SU-DHL-6 (cell line): ENCODE results near the gene BHLHA9.

ENCODE experiments used
- H2AFZ ChIP-seq: fragments of 200-600 bp; sonication (generic); 2 replicates; pipeline ENCODE4 v1.6.1; 2014; ENCODE audit warnings: low read depth, mild to moderate bottlenecking, moderate library complexity, mixed read lengths, antibody characterized with exemption, low read length; ENCODE audit not compliant: severe bottlenecking
- H3F3A ChIP-seq: fragments of 200-600 bp; shearing (Covaris generic); 2 replicates; pipeline ENCODE4 v1.6.0; 2016; ENCODE audit warnings: antibody characterized with exemption, mild to moderate bottlenecking; ENCODE audit not compliant: insufficient read depth
- H3K27ac ChIP-seq: fragments of 200-600 bp; sonication (generic); 2 replicates; pipeline ENCODE4 v1.5.1; 2016; ENCODE audit warnings: low read depth, mild to moderate bottlenecking, low read length, moderate library complexity, mixed read lengths
- H3K27me3 ChIP-seq: fragments of 200-600 bp; sonication (generic), shearing (Covaris generic); 2 replicates; pipeline ENCODE4 v1.6.0; 2014; ENCODE audit warnings: mild to moderate bottlenecking, low read length
- H3K36me3 ChIP-seq: fragments of 200-600 bp; sonication (generic); 2 replicates; pipeline ENCODE4 v1.6.1; 2014; ENCODE audit warnings: mild to moderate bottlenecking, low read length, mixed read lengths
- H3K4me2 ChIP-seq: fragments of 300-600, 200-600 bp; shearing (Covaris generic), sonication (generic); 2 replicates; pipeline ENCODE4 v1.6.0; 2014; ENCODE audit warnings: low read length, low read depth, mild to moderate bottlenecking; ENCODE audit not compliant: poor library complexity, severe bottlenecking
- H3K4me3 ChIP-seq: fragments of 200-600 bp; sonication (generic); 2 replicates; pipeline ENCODE4 v1.5.1; 2014; ENCODE audit warnings: antibody characterized with exemption, low read length, mild to moderate bottlenecking, mixed read lengths; ENCODE audit not compliant: insufficient read depth, poor library complexity, severe bottlenecking
- H3K79me2 ChIP-seq: fragments of 200-600 bp; sonication (generic); 2 replicates; pipeline ENCODE4 v1.6.1; 2014; ENCODE audit warnings: mild to moderate bottlenecking, low read length, moderate library complexity; ENCODE audit not compliant: insufficient read depth
- H3K9ac ChIP-seq: fragments of 200-600 bp; sonication (generic); 2 replicates; pipeline ENCODE4 v1.7.0; 2014; ENCODE audit warnings: mild to moderate bottlenecking, low read length
- H3K9me2 ChIP-seq: fragments of 200-600 bp; sonication (generic); replicated peaks from 2 replicates; pipeline ENCODE4 v1.6.1; 2014; ENCODE audit warnings: low read length; ENCODE audit not compliant: insufficient read depth
- H3K9me3 ChIP-seq: fragments of 200-600 bp; sonication (generic); 2 replicates; pipeline ENCODE4 v1.6.1; 2014; ENCODE audit warnings: low read length, mixed read lengths; ENCODE audit not compliant: insufficient read depth
- H4K20me1 ChIP-seq: fragments of 200-600 bp; sonication (generic); 2 replicates; pipeline ENCODE4 v1.6.1; 2014; ENCODE audit warnings: low read depth, mild to moderate bottlenecking, antibody characterized with exemption, low read length, moderate library complexity, mixed read lengths
- EZH2phosphoT487 ChIP-seq: fragments of 200-600 bp; sonication (generic), shearing (Covaris generic); conservative IDR thresholded peaks from 2 replicates; pipeline ENCODE4 v1.6.1; 2018; ENCODE audit warnings: mild to moderate bottlenecking, antibody characterized with exemption, low read length, moderate library complexity, mixed read lengths
- TF ChIP-seq, protein P1 (sequence below): fragments of 200-600 bp; sonication (generic); IDR thresholded peaks from one replicate; pipeline ENCODE4 v1.5.1; 2017; ENCODE audit warnings: antibody characterized with exemption, mild to moderate bottlenecking, low read length, moderate library complexity; ENCODE audit not compliant: insufficient read depth, poor library complexity, severe bottlenecking

The BHLHA9 gene

GRCh38 chr17:1223662-1224061 lies 46.6 kb upstream of the BHLHA9 start:
- no peaks in the 10 kb centered on the region for H3K9me3 ChIP-seq
- TF ChIP-seq EZH2phosphoT487, result no peak
- TF ChIP-seq, protein P1, sequence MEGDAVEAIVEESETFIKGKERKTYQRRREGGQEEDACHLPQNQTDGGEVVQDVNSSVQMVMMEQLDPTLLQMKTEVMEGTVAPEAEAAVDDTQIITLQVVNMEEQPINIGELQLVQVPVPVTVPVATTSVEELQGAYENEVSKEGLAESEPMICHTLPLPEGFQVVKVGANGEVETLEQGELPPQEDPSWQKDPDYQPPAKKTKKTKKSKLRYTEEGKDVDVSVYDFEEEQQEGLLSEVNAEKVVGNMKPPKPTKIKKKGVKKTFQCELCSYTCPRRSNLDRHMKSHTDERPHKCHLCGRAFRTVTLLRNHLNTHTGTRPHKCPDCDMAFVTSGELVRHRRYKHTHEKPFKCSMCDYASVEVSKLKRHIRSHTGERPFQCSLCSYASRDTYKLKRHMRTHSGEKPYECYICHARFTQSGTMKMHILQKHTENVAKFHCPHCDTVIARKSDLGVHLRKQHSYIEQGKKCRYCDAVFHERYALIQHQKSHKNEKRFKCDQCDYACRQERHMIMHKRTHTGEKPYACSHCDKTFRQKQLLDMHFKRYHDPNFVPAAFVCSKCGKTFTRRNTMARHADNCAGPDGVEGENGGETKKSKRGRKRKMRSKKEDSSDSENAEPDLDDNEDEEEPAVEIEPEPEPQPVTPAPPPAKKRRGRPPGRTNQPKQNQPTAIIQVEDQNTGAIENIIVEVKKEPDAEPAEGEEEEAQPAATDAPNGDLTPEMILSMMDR, result no peak
- no peaks in the 10 kb centered on the region for H3K9me2 ChIP-seq
- H3K27me3 ChIP-seq, result no peaks in the 10 kb centered on the region
- peaks cover 17% of the 10 kb centered on the region; the same call in 1 of the 2 replicates for H3F3A ChIP-seq
- H3K4me3 ChIP-seq, result no peak overlapping the region
- H3K36me3 ChIP-seq, result peaks cover 7% of the 10 kb centered on the region; the same call in 1 of the 2 replicates
- H3K9ac ChIP-seq, result no peak overlapping the region
- no peak overlapping the region for H3K4me2 ChIP-seq
- peaks cover 83% of the 10 kb centered on the region for H3K79me2 ChIP-seq
- H4K20me1 ChIP-seq, result peaks cover 20% of the 10 kb centered on the region
- no peak overlapping the region for H2AFZ ChIP-seq
- no peak overlapping the region for H3K27ac ChIP-seq

- no peak overlapping the region for H3K27ac ChIP-seq
- H3K36me3 ChIP-seq, result peaks cover 7% of the 10 kb centered on the region; the same call in 1 of the 2 replicates
- H3K27me3 ChIP-seq, result no peaks in the 10 kb centered on the region
- H3F3A ChIP-seq, result peaks cover 16% of the 10 kb centered on the region; the same call in 1 of the 2 replicates
- H3K9me2 ChIP-seq, result no peaks in the 10 kb centered on the region
- H3K9ac ChIP-seq, result no peak overlapping the region
- no peak overlapping the region for H3K4me2 ChIP-seq
- H3K9me3 ChIP-seq, result no peaks in the 10 kb centered on the region
- H3K4me3 ChIP-seq, result no peak overlapping the region
- peaks cover 20% of the 10 kb centered on the region for H4K20me1 ChIP-seq
- no peak overlapping the region for H2AFZ ChIP-seq
- H3K79me2 ChIP-seq, result peaks cover 76% of the 10 kb centered on the region
- TF ChIP-seq, protein P1, result no peak
- TF ChIP-seq EZH2phosphoT487, result no peak
These were observed 45.9 kb upstream of the BHLHA9 start for GRCh38 chr17:1224330-1224729.

- Histone ChIP-seq H3K4me2 (peak overlapping the region; percentile 70), H3K4me3 (no peak overlapping the region), H3F3A (peaks cover 7% of the 10 kb centered on the region; the same call in 1 of the 2 replicates), H3K27ac (no peak overlapping the region), H3K36me3 (peaks cover 7% of the 10 kb centered on the region; the same call in 1 of the 2 replicates), H3K9ac (no peak overlapping the region), H3K27me3 (no peaks in the 10 kb centered on the region), H4K20me1 (peaks cover 20% of the 10 kb centered on the region), H3K9me3 (no peaks in the 10 kb centered on the region), H3K79me2 (peaks cover 62% of the 10 kb centered on the region), H2AFZ (no peak overlapping the region), H3K9me2 (no peaks in the 10 kb centered on the region)
- TF ChIP-seq EZH2phosphoT487, result no peak
- TF ChIP-seq, protein P1, result no peak
These were observed 43.9 kb upstream of the BHLHA9 start for GRCh38 chr17:1226308-1226707.
